Measurements from ENCODE around the gene C11orf21.

The C11orf21 gene

DNA sequence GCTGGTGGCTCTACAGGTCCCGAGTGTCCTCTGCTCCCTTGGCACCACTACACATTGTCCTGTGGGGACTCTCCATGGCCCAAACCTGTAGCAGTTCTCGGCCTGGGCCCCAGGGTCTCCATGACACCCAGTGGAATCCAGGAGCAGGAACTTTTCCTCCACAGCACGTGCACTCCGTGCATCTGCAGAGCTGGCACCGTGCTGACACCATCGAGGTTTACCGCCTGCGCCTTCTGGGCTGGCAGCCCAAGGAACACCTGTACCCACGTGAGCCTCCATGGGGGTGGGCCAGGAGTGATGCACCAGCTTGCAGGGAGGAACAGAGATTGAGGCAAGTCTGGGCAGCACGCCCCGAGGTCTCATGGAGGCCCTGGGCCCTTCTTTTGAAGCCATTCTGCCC, 25.3 kb upstream of the C11orf21 start:
- Histone ChIP-seq H3K4me1 (no peaks in the 10 kb centered on the region), H3K4me3 (no peak overlapping the region), H3K27me3 (no peaks in the 10 kb centered on the region), H3K27ac (no peak overlapping the region), H3K36me3 (no peaks in the 10 kb centered on the region), H3K9me3 (no peaks in the 10 kb centered on the region)
- DNase-seq, result no peak
- no peak for TF ChIP-seq CTCF (IDR thresholded peaks at IDR 0.05)
- intact Hi-C loops (cut with DNase I; ENCODE audit: low total_unique reads), result no loop called here

DNA sequence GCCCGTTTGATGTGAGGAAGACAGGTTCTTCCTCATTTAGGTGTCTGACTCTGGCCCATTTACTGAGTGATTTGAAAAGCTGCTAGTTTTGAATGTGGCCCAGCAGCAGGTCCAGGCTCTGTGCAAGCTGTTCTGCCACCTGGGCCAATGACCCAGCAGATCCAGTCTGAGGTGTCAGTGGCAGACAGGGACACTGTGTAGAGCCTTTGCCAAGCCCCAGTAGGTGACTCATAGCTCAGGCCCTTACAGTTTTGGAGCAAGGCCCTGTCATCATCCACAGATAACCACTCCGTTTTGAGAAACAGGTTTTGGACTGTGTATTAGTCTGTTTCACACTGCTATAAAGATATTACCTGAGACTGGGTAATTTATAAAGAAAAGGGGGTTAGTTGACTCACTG, 24.0 kb upstream of the C11orf21 start:
- H3K36me3 ChIP-seq, result no peaks in the 10 kb centered on the region
- H3K9me3 ChIP-seq, result no peaks in the 10 kb centered on the region
- no peak overlapping the region for H3K27ac ChIP-seq
- TF ChIP-seq CTCF (IDR thresholded peaks at IDR 0.05), result no peak
- H3K4me1 ChIP-seq, result no peaks in the 10 kb centered on the region
- H3K27me3 ChIP-seq, result no peaks in the 10 kb centered on the region
- DNase-seq, result no peak
- intact Hi-C loops (cut with DNase I; ENCODE audit: low total_unique reads), result no loop called here
- H3K4me3 ChIP-seq, result no peak overlapping the region

DNA sequence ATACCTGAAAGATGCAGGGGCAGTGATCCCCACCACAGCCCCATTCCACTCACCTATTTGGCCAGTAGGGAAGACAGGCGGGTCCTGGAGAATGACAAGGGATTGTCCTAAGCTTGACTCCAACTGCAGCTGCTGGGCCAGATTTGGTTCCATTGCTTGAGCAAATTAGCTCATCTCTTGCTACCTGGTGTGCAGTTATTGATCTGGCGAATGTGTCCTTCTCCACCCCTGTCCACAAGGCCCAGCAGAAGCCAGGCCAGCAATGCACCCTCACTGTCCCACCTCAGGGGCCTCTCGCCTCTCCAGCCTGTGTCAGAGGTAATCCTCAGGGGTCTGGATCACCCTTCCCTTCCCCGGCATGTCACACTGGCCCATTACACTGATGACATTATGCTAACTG, 23.4 kb upstream of the C11orf21 start:
- H3K4me3 ChIP-seq, result no peak overlapping the region
- TF ChIP-seq CTCF (IDR thresholded peaks at IDR 0.05), result no peak
- DNase-seq, result no peak
- H3K27ac ChIP-seq, result no peak overlapping the region
- intact Hi-C loops (cut with DNase I; ENCODE audit: low total_unique reads), result no loop called here
- no peaks in the 10 kb centered on the region for H3K9me3 ChIP-seq
- H3K36me3 ChIP-seq, result no peaks in the 10 kb centered on the region
- H3K4me1 ChIP-seq, result no peaks in the 10 kb centered on the region
- H3K27me3 ChIP-seq, result no peaks in the 10 kb centered on the region

DNA sequence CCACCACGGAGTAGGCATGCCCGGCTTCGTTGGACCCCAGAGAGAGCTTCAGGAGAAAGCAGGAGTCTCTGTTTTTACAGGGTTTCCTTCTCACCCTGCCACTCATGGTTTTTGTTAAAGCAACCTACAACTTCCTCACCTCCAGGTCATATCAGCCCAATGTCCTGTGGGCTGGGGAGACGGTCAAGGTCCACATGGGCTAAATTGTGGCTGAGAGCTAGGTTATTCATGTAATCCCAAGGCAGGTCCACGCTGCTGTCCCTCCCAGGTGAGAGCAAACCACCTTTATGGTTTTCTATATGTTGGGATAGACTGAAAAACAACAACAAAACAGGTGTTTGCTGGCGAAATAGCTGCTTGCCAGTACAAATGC, 19.6 kb upstream of the C11orf21 start:
- peaks cover 0 to 4% (median 0%) of the 10 kb centered on the region in 3 donors for H3K9me3 ChIP-seq
- peak in 1 of 2 donors; percentile 34 for DNase-seq
- H3K4me3 ChIP-seq, result no peak overlapping the region
- H3K27me3 ChIP-seq, result no peaks in the 10 kb centered on the region
- intact Hi-C loops (cut with DNase I; ENCODE audit: low total_unique reads), result no loop called here
- no peak overlapping the region for H3K27ac ChIP-seq
- TF ChIP-seq CTCF (IDR thresholded peaks at IDR 0.05), result no peak
- H3K4me1 ChIP-seq, result no peaks in the 10 kb centered on the region
- H3K36me3 ChIP-seq, result no peaks in the 10 kb centered on the region

- no peak for TF ChIP-seq CTCF (IDR thresholded peaks at IDR 0.05)
- DNase-seq, result peak in 1 of 2 donors; percentile 53
- Histone ChIP-seq H3K9me3 (peaks cover 0 to 4% (median 0%) of the 10 kb centered on the region in 3 donors), H3K36me3 (no peaks in the 10 kb centered on the region), H3K27ac (no peak overlapping the region), H3K27me3 (no peaks in the 10 kb centered on the region), H3K4me1 (peaks cover 0 to under 1% (median 0%) of the 10 kb centered on the region in 4 donors), H3K4me3 (no peak overlapping the region)
- intact Hi-C loops (cut with DNase I; ENCODE audit: low total_unique reads), result no loop called here
These were observed 19.0 kb upstream of the C11orf21 start for GRCh38 chr11:2320568-2321310.
